Fibroblast of lung (primary cell): ENCODE results near the gene RHOB. TPM values are rescaled to one million over a fixed set of nuclear protein-coding genes. Genes with fewer than 3 reads are reported as not detected.
"Not testable (repeated sequence)": the region's sequence is repeated elsewhere in the genome, so short reads cannot be mapped to it uniquely, and the experiment has no call there.

Experiments
- DNase-seq, 2 donors: peaks; one replicate each; pipeline versions ENCODE4 v3.0.0 to v3.0.0-alpha.2; 2010; ENCODE audit warnings: low read depth in 2 of 2
- H2AFZ ChIP-seq: 2 replicates; pipeline ENCODE4 v1.5.1; 2012; ENCODE audit warnings: low read length, control low read depth, inconsistent platforms
- H3K27ac ChIP-seq: 2 replicates; pipeline ENCODE4 v1.5.1; 2011; ENCODE audit warnings: low read length, control low read depth; ENCODE audit not compliant: insufficient read depth
- H3K27me3 ChIP-seq: 2 replicates; pipeline ENCODE4 v1.5.1; 2011; ENCODE audit warnings: mild to moderate bottlenecking, low read length; ENCODE audit not compliant: control insufficient read depth, insufficient read depth
- H3K36me3 ChIP-seq: 2 replicates; pipeline ENCODE4 v1.5.1; 2011; ENCODE audit warnings: low read length; ENCODE audit not compliant: control insufficient read depth, insufficient read depth
- H3K4me1 ChIP-seq: 2 replicates; pipeline ENCODE4 v1.5.1; 2011; ENCODE audit warnings: low read length; ENCODE audit not compliant: control insufficient read depth, insufficient read depth; ENCODE audit errors: extremely low read depth
- H3K4me2 ChIP-seq: 2 replicates; pipeline ENCODE4 v1.5.1; 2011; ENCODE audit warnings: low read length, control low read depth; ENCODE audit not compliant: insufficient read depth; ENCODE audit errors: extremely low read depth
- H3K4me3 ChIP-seq, 4 experiments: fragments of 200-600 bp in 1 of 4; sonication (generic) in 1 of 4; replicated peaks in 1 of 4; 2 replicates each; pipeline ENCODE4 v1.5.1; 2011 to 2016; ENCODE audit warnings: low read length in 4 of 4, low read depth in 3 of 4, mild to moderate bottlenecking in 3 of 4, control low read depth in 2 of 4, inconsistent platforms in 1 of 4, mixed read lengths in 1 of 4; ENCODE audit not compliant: insufficient read depth in 1 of 4; ENCODE audit errors: control extremely low read depth in 1 of 4
- H3K79me2 ChIP-seq: 2 replicates; pipeline ENCODE4 v1.5.1; 2012; ENCODE audit warnings: mild to moderate bottlenecking, low read length, inconsistent platforms; ENCODE audit not compliant: control insufficient read depth, insufficient read depth
- H3K9ac ChIP-seq: 2 replicates; pipeline ENCODE4 v1.5.1; 2011; ENCODE audit warnings: mild to moderate bottlenecking, low read length, control low read depth; ENCODE audit not compliant: insufficient read depth
- H3K9me3 ChIP-seq: 2 replicates; pipeline ENCODE4 v1.5.1; 2012; ENCODE audit warnings: low read depth, low read length; ENCODE audit not compliant: control insufficient read depth, insufficient read depth
- H4K20me1 ChIP-seq: 2 replicates; pipeline ENCODE4 v1.5.1; 2011; ENCODE audit warnings: low read length; ENCODE audit not compliant: control insufficient read depth, insufficient read depth; ENCODE audit errors: extremely low read depth
- CTCF ChIP-seq, 2 donors: IDR thresholded peaks in 1 of 2; conservative IDR thresholded peaks in 1 of 2; 1 replicate in 1 of 2; 2 replicates in 1 of 2; pipeline ENCODE4 v1.5.1; 2011 to 2012; ENCODE audit warnings: low read length in 2 of 2, control low read depth in 1 of 2, inconsistent platforms in 1 of 2, low read depth in 1 of 2, mild to moderate bottlenecking in 1 of 2
- EZH2 ChIP-seq: IDR thresholded peaks from 2 replicates; pipeline ENCODE4 v1.5.1; 2012; ENCODE audit warnings: low read length, control low read depth, mild to moderate bottlenecking; ENCODE audit errors: missing control alignments
- polyA plus RNA-seq, 2 donors: library from polyadenylated mRNA; depleted of rRNA in 1 of 2; stranded (reverse) in 1 of 2; unstranded in 1 of 2; fragments of >200 nt; gene quantifications; 2 replicates each; pipeline ENCODE4 v1.2.1, GENCODE V29; 2011 to 2012; ENCODE audit warnings: missing spikeins in 1 of 2
- total RNA-seq: library from RNA; depleted of rRNA; stranded (reverse); fragments of >200 nt; gene quantifications from 2 replicates; pipeline ENCODE4 v1.2.1, GENCODE V29; 2014

RHOB gene
- total and polyA plus RNA-seq, 2 donors (not counting 1 experiment from before 2014, with no cell fraction given), result 113 to 171 TPM

GRCh38 chr2:20488782-20489181 lies 41.9 kb downstream of the RHOB start:
- no peaks in the 10 kb centered on the region for H4K20me1 ChIP-seq
- H3K36me3 ChIP-seq, result no peaks in the 10 kb centered on the region
- H2AFZ ChIP-seq, result no peak overlapping the region
- H3K27ac ChIP-seq, result no peak overlapping the region
- H3K9ac ChIP-seq, result no peak overlapping the region
- no peak for DNase-seq
- H3K4me1 ChIP-seq, result peaks cover 4% of the 10 kb centered on the region
- TF ChIP-seq CTCF (conservative IDR thresholded peaks at IDR 0.05 in 1 of 2, IDR thresholded peaks at IDR 0.05 in 1 of 2; ENCODE audit: low read depth in 1 of 2, low read length in 2 of 2) (no peak), EZH2 (no peak)
- no peak overlapping the region for H3K4me2 ChIP-seq
- H3K9me3 ChIP-seq, result no peaks in the 10 kb centered on the region
- H3K79me2 ChIP-seq, result no peaks in the 10 kb centered on the region
- peaks cover 15% of the 10 kb centered on the region for H3K27me3 ChIP-seq
- no peak overlapping the region for H3K4me3 ChIP-seq

GRCh38 chr2:20490300-20491181 lies 43.7 kb downstream of the RHOB start:
- Histone ChIP-seq H3K79me2 (no peaks in the 10 kb centered on the region), H3K4me1 (peaks cover 11% of the 10 kb centered on the region), H3K27ac (no peak overlapping the region), H2AFZ (no peak overlapping the region), H4K20me1 (no peaks in the 10 kb centered on the region), H3K9me3 (no peaks in the 10 kb centered on the region), H3K27me3 (peaks cover 5% of the 10 kb centered on the region), H3K9ac (no peak overlapping the region), H3K4me2 (no peak overlapping the region), H3K36me3 (no peaks in the 10 kb centered on the region), H3K4me3 (no peak overlapping the region)
- no peak for TF ChIP-seq EZH2
- TF ChIP-seq CTCF (conservative IDR thresholded peaks at IDR 0.05 in 1 of 2, IDR thresholded peaks at IDR 0.05 in 1 of 2; ENCODE audit: low read depth in 1 of 2, low read length in 2 of 2), result no peak
- DNase-seq, result peak; percentile 77 to 99

GRCh38 chr2:20491739-20492531 lies 45.1 kb downstream of the RHOB start:
- no peaks in the 10 kb centered on the region for H4K20me1 ChIP-seq
- H3K9me3 ChIP-seq, result no peaks in the 10 kb centered on the region
- H2AFZ ChIP-seq, result no peak overlapping the region
- H3K4me2 ChIP-seq, result no peak overlapping the region
- H3K4me1 ChIP-seq, result peaks cover 20% of the 10 kb centered on the region
- H3K27me3 ChIP-seq, result peaks cover 5% of the 10 kb centered on the region
- H3K4me3 ChIP-seq, result no peak overlapping the region
- no peaks in the 10 kb centered on the region for H3K79me2 ChIP-seq
- DNase-seq, result peak; percentile 20 to 53
- no peak for TF ChIP-seq EZH2
- TF ChIP-seq CTCF (conservative IDR thresholded peaks at IDR 0.05 in 1 of 2, IDR thresholded peaks at IDR 0.05 in 1 of 2; ENCODE audit: low read depth in 1 of 2, low read length in 2 of 2), result no peak
- H3K36me3 ChIP-seq, result no peaks in the 10 kb centered on the region
- H3K27ac ChIP-seq, result no peak overlapping the region
- H3K9ac ChIP-seq, result no peak overlapping the region

GRCh38 chr2:20493095-20493494 lies 46.2 kb downstream of the RHOB start:
- not testable (repeated sequence) for H3K9me3 ChIP-seq, H3K9ac ChIP-seq, H2AFZ ChIP-seq, H3K4me2 ChIP-seq, DNase-seq, H3K27ac ChIP-seq, H3K4me3 ChIP-seq, H4K20me1 ChIP-seq, H3K79me2 ChIP-seq, H3K27me3 ChIP-seq, H3K36me3 ChIP-seq
- peaks cover 20% of the 10 kb centered on the region for H3K4me1 ChIP-seq
